CD4-positive, alpha-beta T cell treated with Interferon alpha-2 for 1 hour (primary cell): Measurements from ENCODE around the gene BEND3.
"Not testable (repeated sequence)": the region's sequence is repeated elsewhere in the genome, so short reads cannot be mapped to it uniquely, and the experiment has no call there.

Experiments
- DNase-seq, 2 donors: peaks; one replicate each; pipeline ENCODE4 v3.0.0-alpha.2; 2020 to 2022

Gene BEND3

GRCh38 chr6:107114926-107115694 is at the start of gene BEND3:
Gene BEND3 (minus strand): TSS chr6:107115515. CDS start chr6:107099285, 16,230 bp downstream.
- DNase-seq = peak; percentile 37 to 64

- not testable (repeated sequence) for DNase-seq
Observed at GRCh38 chr6:107164299-107164698, 49.0 kb upstream of the BEND3 start.

- DNase-seq = no peak
Observed at GRCh38 chr6:107161521-107161920, 46.2 kb upstream of the BEND3 start.

GRCh38 chr6:107156617-107157016 is 41.3 kb upstream of the BEND3 start:
- no peak for DNase-seq

GRCh38 chr6:107154801-107155160 is 39.5 kb upstream of the BEND3 start:
- no peak for DNase-seq

GRCh38 chr6:107154131-107154800 is 39.0 kb upstream of the BEND3 start:
- no peak for DNase-seq

GRCh38 chr6:107152638-107153430 is 37.5 kb upstream of the BEND3 start:
- no peak for DNase-seq

- DNase-seq = no peak
Observed at GRCh38 chr6:107144666-107145065, 29.4 kb upstream of the BEND3 start.

- DNase-seq = no peak
Observed at GRCh38 chr6:107144014-107144413, 28.7 kb upstream of the BEND3 start.

GRCh38 chr6:107140581-107140980 is 25.3 kb upstream of the BEND3 start:
- DNase-seq = no peak

- not testable (repeated sequence) for DNase-seq
Observed at GRCh38 chr6:107136324-107136723, 21.0 kb upstream of the BEND3 start.

- DNase-seq = not testable (repeated sequence)
Observed at GRCh38 chr6:107135048-107135680, 19.8 kb upstream of the BEND3 start.

GRCh38 chr6:107132330-107132954 is 17.1 kb upstream of the BEND3 start:
- DNase-seq = peak in 1 of 2 donors; percentile 24

- DNase-seq = no peak
Observed at GRCh38 chr6:107129370-107129925, 14.1 kb upstream of the BEND3 start.

- no peak for DNase-seq
Observed at GRCh38 chr6:107128577-107128976, 13.3 kb upstream of the BEND3 start.

- no peak for DNase-seq
Observed at GRCh38 chr6:107128175-107128574, 12.9 kb upstream of the BEND3 start.

GRCh38 chr6:107125771-107126170 is 10.5 kb upstream of the BEND3 start:
- no peak for DNase-seq

- no peak for DNase-seq
Observed at GRCh38 chr6:107124934-107125348, 9.6 kb upstream of the BEND3 start.

GRCh38 chr6:107123501-107123900 is 8.2 kb upstream of the BEND3 start:
- no peak for DNase-seq

- DNase-seq = no peak
Observed at GRCh38 chr6:107122748-107123147, 7.4 kb upstream of the BEND3 start.

- no peak for DNase-seq
Observed at GRCh38 chr6:107121964-107122495, 6.7 kb upstream of the BEND3 start.

- DNase-seq = no peak
Observed at GRCh38 chr6:107121266-107121665, 6.0 kb upstream of the BEND3 start.
